ENCODE results near the gene SLC16A3.

SLC16A3 gene

DNA sequence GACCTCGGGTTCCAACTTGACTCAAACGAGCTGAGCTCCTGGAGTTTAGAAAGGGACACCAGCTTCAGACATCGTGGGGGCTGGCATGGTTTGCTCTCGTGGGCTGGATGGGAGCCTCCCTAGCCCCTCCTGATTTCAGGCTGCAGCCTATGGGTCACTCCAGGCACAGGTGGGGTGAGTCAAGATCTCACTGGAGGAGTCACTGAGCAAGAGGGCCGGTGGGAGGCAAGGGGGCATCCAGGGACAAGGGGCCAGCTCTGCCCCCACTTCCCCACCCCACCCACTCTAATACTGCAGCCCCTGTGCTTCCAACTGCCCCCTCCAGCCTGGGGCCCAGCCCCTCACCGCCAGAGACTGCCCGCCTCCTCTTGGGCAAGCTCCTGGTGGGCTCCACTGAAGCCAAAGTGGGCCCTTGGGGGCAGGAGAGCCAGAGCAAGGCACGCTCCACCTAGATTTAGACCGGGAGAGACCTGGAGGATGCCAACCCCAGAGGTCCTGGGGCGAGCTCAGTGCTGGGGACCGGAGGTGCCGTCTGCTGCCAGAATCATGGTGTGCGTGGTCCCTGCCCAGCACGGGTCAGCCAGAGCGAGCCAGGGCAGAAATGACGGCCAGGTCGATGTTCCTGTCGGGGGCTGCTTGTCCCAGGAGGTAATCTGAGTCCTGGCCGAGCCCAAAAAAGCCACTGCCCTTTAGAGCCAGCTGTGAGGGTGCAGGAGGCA lies 6.4 kb downstream of the SLC16A3 start:
- in situ Hi-C loops (cut with MboI; ENCODE audit: low sequenced_read_pairs), result no loop called here

- in situ Hi-C loops (cut with MboI; ENCODE audit: low sequenced_read_pairs), result no loop called here
Measured at GRCh38 chr17:82235775-82236141, 6.9 kb downstream of the SLC16A3 start.

DNA sequence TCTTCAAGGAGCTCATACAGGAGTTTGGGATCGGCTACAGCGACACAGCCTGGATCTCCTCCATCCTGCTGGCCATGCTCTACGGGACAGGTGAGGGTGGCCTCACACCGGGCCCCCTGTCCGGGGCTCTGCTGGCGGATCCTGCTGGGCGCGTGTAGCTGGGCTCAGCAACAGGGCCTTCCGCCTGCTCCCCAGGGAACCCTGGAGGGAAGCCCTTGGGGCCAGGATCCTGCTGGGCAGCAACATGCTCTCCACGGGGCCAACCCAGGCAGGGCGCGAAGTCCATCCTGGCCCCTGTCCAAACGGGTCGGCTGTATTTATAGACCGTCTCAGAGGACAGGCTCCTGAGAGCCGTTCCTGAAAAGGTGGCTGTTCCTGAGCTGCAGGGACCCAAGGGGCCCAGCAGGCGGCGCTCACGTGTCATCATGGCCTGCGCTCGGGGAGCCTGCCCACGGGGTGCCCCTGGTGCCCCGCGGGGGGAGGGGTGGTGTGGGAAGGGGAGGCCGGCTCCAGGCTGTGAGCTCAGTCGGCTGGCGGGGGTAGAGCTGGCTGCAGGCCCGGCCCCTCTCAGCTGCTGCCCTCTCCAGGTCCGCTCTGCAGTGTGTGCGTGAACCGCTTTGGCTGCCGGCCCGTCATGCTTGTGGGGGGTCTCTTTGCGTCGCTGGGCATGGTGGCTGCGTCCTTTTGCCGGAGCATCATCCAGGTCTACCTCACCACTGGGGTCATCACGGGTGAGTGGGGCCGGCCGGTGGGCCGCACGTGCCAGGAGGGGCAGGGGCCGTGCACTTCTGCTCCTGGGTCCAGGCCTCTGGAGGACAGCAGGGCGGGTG lies 7.5 kb downstream of the SLC16A3 start:
- in situ Hi-C loops (cut with MboI; ENCODE audit: low sequenced_read_pairs), result no loop called here

DNA sequence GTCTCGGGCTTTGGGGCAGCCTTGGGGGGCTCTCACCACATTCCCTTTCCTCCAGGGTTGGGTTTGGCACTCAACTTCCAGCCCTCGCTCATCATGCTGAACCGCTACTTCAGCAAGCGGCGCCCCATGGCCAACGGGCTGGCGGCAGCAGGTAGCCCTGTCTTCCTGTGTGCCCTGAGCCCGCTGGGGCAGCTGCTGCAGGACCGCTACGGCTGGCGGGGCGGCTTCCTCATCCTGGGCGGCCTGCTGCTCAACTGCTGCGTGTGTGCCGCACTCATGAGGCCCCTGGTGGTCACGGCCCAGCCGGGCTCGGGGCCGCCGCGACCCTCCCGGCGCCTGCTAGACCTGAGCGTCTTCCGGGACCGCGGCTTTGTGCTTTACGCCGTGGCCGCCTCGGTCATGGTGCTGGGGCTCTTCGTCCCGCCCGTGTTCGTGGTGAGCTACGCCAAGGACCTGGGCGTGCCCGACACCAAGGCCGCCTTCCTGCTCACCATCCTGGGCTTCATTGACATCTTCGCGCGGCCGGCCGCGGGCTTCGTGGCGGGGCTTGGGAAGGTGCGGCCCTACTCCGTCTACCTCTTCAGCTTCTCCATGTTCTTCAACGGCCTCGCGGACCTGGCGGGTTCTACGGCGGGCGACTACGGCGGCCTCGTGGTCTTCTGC lies 8.4 kb downstream of the SLC16A3 start:
- in situ Hi-C loops (cut with MboI; ENCODE audit: low sequenced_read_pairs), result no loop called here

- in situ Hi-C loops (cut with MboI; ENCODE audit: low sequenced_read_pairs), result no loop called here
Measured at GRCh38 chr17:82237746-82238471, 9.1 kb downstream of the SLC16A3 start.

GRCh38 chr17:82238472-82239201 lies 9.8 kb downstream of the SLC16A3 start:
- in situ Hi-C loops (cut with MboI; ENCODE audit: low sequenced_read_pairs), result no loop called here

DNA sequence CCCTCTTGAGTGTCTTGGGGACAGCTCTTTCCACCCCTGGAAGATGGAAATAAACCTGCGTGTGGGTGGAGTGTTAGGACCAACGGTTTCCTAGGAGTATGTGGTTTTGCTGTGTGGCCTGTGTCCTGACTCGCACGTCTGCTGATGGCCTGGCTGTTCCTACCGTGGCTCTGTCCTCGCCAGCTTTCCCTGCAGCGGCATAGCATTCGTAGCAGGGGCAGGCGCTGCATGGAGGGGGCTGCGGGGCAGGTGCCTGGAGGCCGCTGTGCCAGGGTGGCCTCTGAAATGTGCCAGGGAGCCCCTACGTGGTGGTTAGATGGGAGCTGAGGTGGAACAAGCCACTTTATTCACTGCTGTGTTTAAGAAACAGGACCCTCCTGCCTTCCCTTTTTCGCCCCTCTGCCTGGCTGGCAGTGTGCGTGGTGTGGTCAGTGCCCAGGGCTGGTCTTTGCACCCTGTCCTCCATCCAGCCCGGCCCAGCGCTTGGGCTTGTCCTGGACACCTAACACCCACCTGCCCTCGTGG lies 10.6 kb downstream of the SLC16A3 start:
- in situ Hi-C loops (cut with MboI; ENCODE audit: low sequenced_read_pairs), result no loop called here

DNA sequence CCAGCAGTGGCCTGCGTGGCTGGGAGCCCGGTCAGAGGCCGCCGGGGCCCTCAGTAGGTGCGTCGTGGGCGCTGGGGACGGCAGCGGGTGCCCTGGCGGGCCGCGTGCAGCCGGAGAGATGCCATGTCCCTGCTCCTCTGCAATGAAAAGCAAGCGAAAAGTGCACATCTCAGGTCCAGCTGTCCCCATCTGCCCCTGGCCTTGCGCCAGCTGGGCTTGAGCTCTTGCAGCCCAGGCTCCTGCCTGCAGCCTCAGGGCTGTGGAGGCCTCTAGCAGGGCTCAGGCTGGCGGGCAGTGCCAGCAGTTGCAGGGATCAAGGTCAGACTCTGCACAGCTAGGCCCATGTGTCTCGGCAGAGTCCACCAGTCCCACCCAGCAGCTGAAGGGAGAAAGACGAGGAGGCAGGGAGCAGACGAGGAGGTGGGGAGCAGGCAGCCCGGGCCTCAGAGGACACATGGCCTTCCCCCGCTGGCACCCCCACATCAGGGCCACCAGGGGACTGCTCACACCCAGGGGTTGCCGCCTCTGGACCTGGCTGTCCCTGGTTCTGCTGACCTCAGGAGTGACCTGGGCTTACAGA lies 11.2 kb downstream of the SLC16A3 start:
- in situ Hi-C loops (cut with MboI; ENCODE audit: low sequenced_read_pairs), result no loop called here

DNA sequence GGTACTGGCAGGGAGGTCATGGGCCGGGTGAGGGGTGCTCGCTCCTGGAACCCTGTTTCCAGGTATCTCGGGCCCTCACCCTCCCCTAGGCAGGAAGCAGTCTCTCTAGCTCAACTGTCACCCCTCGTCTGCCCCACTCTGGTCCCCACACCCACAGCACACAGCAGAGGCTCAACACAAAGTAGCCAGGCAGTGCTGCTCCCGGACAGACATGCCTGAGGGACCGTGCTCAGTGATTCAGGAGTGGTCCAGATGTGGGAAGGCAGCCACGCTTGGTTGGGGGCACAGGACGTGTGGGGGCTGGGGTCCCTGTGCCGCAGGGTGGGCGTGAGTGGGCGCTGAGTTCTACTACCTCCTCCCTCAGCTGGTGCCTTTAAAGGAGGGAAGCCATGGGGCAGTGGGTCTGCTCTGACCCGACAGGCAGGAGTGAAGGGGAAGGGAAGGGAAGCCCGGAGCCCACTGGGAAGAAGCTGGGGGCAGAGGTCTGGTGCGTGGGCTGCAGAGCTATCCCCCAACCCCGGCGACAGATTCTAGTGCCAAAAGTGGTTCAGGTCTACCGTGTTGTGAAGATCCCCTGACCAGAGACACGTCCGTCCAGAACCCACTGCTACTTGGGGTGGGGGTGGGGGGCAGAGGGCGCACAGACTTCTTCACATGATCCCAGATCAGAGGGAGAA lies 11.8 kb downstream of the SLC16A3 start:
- in situ Hi-C loops (cut with MboI; ENCODE audit: low sequenced_read_pairs), result no loop called here

- in situ Hi-C loops (cut with MboI; ENCODE audit: low sequenced_read_pairs), result no loop called here
Measured at GRCh38 chr17:82241183-82241925, 12.5 kb downstream of the SLC16A3 start.

DNA sequence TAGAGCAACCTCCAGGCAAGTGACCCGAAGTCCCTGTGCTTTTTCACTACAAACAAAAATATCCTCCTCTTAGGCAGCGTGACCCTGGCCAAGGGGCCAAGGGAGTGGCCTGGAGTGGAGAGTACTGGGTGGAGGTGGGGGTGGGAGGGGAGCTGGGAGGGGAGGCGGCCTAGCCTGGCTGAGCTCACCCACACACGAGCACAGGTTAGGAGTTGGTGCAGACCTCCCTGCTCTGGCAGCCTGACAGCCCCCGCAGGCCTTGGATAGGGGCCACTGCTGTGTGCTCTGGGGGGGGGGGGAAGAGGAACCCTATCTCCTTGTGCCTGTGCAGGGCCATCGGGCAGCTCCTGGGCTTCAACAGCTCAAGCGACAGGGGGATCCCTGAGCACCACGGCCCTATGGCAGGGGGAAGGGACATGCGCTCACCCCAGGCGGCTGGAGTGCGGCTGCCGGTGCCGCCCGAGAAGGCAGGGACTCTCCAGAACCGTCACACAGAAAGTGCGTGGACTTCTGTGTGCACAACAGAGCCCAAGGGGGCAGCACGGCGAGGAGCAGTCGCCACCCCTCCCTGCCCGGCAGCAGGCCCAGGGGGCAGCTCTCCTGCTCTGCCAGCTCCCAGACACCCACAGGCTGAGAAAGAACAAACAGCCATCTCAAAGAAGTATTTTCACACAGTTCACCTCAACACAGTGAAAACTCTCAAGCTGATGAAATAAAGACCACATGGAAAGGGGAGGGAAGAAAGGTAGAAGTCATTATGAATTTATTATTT lies 13.3 kb downstream of the SLC16A3 start:
- in situ Hi-C loops (cut with MboI; ENCODE audit: low sequenced_read_pairs), result no loop called here

DNA sequence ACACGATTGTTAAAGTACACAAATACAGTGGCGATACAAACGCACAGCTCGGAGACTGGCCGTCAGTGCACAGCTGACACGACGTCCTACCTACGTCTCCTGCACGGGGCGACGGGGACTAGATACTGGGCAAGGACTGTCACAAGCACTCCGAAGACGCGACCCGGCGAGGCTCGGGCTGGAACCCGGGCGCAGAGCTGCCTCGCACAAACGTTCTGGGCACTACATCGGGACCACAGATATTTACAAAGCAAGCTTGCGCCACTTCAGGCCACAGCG lies 13.8 kb downstream of the SLC16A3 start:
- in situ Hi-C loops (cut with MboI; ENCODE audit: low sequenced_read_pairs), result no loop called here

- in situ Hi-C loops (cut with MboI; ENCODE audit: low sequenced_read_pairs), result no loop called here
Measured at GRCh38 chr17:82242977-82243647, 14.3 kb downstream of the SLC16A3 start.

GRCh38 chr17:82243648-82244412 lies 15.0 kb downstream of the SLC16A3 start:
- in situ Hi-C loops (cut with MboI; ENCODE audit: low sequenced_read_pairs), result no loop called here

DNA sequence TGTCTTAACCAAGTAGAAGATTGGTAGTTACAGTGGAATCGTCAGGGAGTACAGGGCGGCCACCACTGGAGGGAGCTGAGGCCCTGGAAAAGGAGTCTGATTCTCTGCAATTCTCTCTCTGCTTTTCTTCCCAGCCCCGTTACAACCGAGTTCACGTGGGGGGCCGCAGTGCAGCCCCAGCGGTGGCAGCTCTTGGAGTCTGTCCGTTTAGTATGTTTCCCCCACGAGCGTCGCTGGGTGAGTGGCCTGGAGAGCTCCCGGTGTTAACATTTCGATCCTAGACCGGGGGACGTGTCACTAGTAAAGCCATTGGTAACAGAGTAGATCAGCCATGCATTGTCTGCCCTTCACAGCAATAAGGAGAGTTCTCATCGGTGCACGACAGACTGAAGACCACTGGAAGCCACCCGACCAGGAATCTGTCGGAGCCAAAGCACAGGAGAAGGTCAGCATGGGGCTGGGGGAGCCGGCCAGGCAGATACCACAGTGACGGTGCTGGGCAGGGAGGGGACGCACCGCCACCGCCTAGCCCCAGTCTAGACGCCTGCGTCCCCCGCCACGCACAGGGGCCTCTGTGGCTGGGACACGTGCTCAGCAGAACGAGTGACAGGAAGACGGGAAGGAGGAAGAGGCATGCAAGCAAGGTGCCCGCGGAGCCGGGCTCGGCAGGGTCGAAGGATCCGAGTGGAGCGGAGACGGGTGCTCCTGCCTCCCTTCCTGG lies 15.7 kb downstream of the SLC16A3 start:
- in situ Hi-C loops (cut with MboI; ENCODE audit: low sequenced_read_pairs), result no loop called here

Data from hTERT RPE-1 (cell line).